GM19240 (cell line): ENCODE measurements around the gene FLVCR1.
"Not testable (repeated sequence)": the region's sequence is repeated elsewhere in the genome, so short reads cannot be mapped to it uniquely, and the experiment has no call there.

Experiments used
- DNase-seq: peaks from one replicate; pipeline ENCODE4 v3.0.0; 2011; ENCODE audit warnings: low spot score; ENCODE audit not compliant: insufficient read length

The FLVCR1 gene

GRCh38 chr1:212857992-212858460 is at the start of gene FLVCR1:
TSS of gene FLVCR1 (plus strand) at chr1:212858275. CDS start at chr1:212858453, 178 bp downstream.
- DNase-seq = peak; percentile 91

- DNase-seq = no peak
These were observed 43.3 kb upstream of the FLVCR1 start for GRCh38 chr1:212814537-212815334.

GRCh38 chr1:212816567-212817278 is 41.4 kb upstream of the FLVCR1 start:
- no peak for DNase-seq

DNA sequence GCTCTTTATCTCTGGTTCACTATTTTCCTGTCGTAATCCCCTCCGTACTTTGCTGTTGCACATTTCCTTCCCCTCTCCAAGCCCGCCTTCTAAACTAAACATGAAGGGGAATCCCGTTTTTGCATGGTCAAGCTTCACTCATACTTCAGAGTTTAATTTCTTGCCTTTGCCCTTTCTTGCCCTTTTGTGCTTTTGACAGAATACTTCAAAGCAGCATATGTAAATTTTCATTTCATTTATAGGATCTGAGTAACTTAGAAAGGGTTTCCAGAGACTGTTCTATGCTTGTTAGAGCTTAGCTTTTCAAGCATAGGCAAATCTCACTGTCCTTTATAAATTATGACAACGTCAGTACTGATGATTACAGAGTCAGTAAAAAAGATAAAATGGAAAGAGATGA is 38.3 kb upstream of the FLVCR1 start:
- DNase-seq = peak; percentile 3

GRCh38 chr1:212820969-212821368 is 37.1 kb upstream of the FLVCR1 start:
- no peak for DNase-seq

GRCh38 chr1:212822956-212823355 is 35.1 kb upstream of the FLVCR1 start:
- DNase-seq = no peak

GRCh38 chr1:212824201-212824600 is 33.9 kb upstream of the FLVCR1 start:
- DNase-seq = no peak

DNA sequence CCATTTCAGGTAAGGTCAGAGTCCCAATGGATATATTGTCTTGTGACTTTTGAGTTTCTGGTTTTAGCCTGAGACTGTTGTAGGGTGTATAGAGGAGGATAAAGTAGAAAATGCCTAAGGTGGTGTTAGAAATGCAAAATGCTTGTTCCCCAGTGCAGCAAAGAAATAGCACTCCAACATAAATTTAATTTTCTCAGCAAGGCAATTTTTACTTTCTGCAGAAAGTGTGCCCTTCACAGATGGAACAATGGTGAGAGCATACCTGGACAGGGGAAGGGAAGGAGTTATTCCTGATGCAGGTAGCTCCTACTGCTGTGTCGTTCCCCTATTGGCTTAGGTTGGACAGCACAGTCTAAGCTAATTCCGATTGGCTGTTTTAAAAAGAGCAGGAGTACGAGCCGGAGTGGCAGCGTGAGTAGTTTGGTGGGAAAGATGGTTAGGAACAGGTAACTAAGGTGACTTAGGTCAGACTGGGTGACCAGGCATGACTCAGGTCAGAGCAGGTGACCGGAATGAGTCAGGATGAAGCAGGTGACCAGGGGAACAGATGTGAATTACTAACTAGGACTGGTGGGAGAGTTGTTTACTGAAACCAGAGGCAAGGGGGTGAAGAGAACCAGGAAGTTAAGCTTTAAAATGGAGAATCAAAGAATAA is 32.1 kb upstream of the FLVCR1 start:
- no peak for DNase-seq

- DNase-seq = no peak
These were observed 30.8 kb upstream of the FLVCR1 start for GRCh38 chr1:212827171-212827776.

GRCh38 chr1:212827831-212828278 is 30.2 kb upstream of the FLVCR1 start:
- no peak for DNase-seq

DNA sequence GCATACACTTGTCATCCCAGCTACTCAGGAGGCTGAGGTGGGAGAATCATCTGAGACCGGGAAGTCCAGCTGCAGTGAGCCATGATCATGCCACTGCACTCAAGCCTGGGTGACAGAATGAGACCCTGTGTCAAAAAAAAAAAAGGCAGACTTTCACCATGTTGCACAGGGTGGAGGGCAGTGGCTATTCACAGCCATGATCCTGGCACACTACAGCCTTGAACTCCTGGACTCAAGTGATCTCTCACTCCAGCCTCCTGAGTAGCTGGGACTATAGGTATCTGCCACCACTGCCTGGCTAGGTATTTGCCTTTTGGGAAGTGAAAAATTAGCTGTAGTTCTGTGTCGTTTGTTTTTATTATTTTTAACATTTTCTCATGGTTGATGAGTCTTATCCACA is 29.7 kb upstream of the FLVCR1 start:
- no peak for DNase-seq

- DNase-seq = not testable (repeated sequence)
These were observed 24.6 kb upstream of the FLVCR1 start for GRCh38 chr1:212833211-212834207.

- DNase-seq = no peak
These were observed 19.9 kb upstream of the FLVCR1 start for GRCh38 chr1:212838145-212838544.

DNA sequence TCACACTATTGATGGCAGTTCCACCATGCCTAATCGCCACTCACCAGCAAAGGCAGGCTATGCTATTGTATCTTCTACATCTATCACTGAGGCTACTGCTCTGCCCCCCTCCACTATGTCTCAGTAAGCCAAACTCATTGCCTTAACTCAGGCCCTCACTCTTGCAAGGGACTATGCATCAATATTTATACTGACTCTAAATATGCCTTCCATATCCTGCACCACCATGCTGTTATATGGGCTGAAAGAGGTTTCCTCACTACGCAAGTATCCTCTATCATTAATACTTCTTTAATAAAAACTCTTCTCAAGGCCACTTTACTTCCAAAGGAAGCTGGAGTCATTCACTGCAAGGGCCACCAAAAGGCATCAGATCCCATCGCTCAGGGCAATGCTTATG is 13.6 kb upstream of the FLVCR1 start:
- not testable (repeated sequence) for DNase-seq

GRCh38 chr1:212847549-212847948 is 10.5 kb upstream of the FLVCR1 start, which contains the start of gene SPATA45:
TSS of gene SPATA45 (minus strand) at chr1:212847649. CDS start at chr1:212836149, 11,500 bp downstream.
- no peak for DNase-seq

DNA sequence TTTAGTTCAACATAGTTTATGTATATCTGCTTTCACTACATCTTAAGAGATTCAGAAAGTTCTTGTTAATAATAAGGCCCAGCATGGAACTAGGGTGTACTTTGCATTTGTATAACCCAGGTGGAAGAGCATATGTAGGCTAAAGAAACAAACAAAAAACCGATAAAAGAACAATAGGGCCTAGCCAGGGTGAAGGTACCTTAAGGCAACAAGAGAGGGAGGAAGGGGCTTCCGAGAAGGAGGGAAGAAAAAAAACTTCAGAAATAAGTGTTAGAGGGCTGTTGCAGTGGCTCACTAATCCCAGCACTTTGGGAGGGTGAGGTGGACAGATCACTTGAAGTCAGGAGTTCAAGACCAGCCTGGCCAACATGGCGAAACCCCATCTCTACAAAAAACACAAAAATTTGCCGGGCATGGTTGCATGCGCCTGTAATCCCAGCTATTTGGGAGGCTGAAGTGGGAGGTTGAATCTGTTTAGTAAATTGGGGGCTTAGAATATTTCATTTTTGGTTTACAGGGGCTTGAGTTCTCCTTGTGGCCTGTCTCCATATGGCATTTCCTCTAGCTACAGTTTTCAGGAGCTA is 5.9 kb upstream of the FLVCR1 start:
- no peak for DNase-seq

GRCh38 chr1:212853658-212854057 is 4.4 kb upstream of the FLVCR1 start:
- no peak for DNase-seq

DNA sequence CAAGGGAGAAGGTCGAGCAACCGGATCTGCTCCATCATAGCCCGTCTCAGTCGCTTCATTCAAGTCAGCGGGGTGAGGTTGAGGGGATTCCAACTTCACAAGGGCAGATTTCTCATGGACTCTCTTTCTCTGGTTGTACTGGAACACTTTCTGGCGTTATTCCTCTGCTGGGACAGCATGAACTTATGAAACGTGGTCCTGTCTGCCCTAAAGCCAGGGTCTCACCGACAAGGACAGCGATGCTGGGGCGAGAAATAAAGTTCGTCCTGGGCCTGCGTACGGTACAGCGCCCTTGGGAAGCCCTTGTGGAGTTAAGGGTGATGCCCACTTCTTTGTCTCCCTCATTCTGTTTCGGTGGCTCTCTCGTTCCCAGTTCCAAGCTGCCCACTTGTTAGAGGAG is 1.3 kb upstream of the FLVCR1 start:
- no peak for DNase-seq

GRCh38 chr1:212858461-212859265 is 588 bp downstream of the FLVCR1 start:
- DNase-seq = no peak
